H9 (cell line): Measurements from ENCODE around the gene MARCHF6. TPM values are rescaled to one million over a fixed set of nuclear protein-coding genes. Genes with fewer than 3 reads are reported as not detected.

Source experiments
- DNase-seq: peaks from one replicate; pipeline ENCODE4 v3.0.0-alpha.2; 2017
- H2AFZ ChIP-seq: one replicate; pipeline ENCODE4 v1.6.1; 2013; ENCODE audit warnings: mild to moderate bottlenecking, low read length, control low read depth, moderate library complexity
- H2AK5ac ChIP-seq: 2 replicates; pipeline ENCODE4 v1.6.1; 2013; ENCODE audit warnings: low read length, control low read depth, mixed read lengths; ENCODE audit not compliant: insufficient read length
- H2BK120ac ChIP-seq: one replicate; pipeline ENCODE4 v1.6.1; 2013; ENCODE audit warnings: low read depth, mild to moderate bottlenecking, low read length, control low read depth, inconsistent platforms; ENCODE audit not compliant: poor library complexity, severe bottlenecking
- H2BK12ac ChIP-seq: 2 replicates; pipeline ENCODE4 v1.6.1; 2013; ENCODE audit warnings: low read length, control low read depth, mixed read lengths, low read depth; ENCODE audit not compliant: insufficient read length
- H2BK15ac ChIP-seq: 2 replicates; pipeline ENCODE4 v1.6.1; 2013; ENCODE audit warnings: low read depth, low read length, control low read depth
- H2BK20ac ChIP-seq: one replicate; pipeline ENCODE4 v1.6.1; 2013; ENCODE audit warnings: low read depth, mild to moderate bottlenecking, low read length, control low read depth, inconsistent platforms; ENCODE audit not compliant: poor library complexity, severe bottlenecking
- H2BK5ac ChIP-seq: 2 replicates; pipeline ENCODE4 v1.6.1; 2013; ENCODE audit warnings: low read length, control low read depth, mixed read lengths; ENCODE audit not compliant: insufficient read length
- H3K14ac ChIP-seq: 2 replicates; pipeline ENCODE4 v1.6.1; 2013; ENCODE audit warnings: low read length, control low read depth; ENCODE audit not compliant: insufficient read depth
- H3K18ac ChIP-seq: 2 replicates; pipeline ENCODE4 v1.6.1; 2013; ENCODE audit warnings: low read depth, mild to moderate bottlenecking, mixed read lengths, low read length, control low read depth; ENCODE audit not compliant: insufficient read length
- H3K23ac ChIP-seq: 2 replicates; pipeline ENCODE4 v1.6.1; 2013; ENCODE audit warnings: low read length, control low read depth, mixed read lengths, low read depth; ENCODE audit not compliant: insufficient read length
- H3K23me2 ChIP-seq: 2 replicates; pipeline ENCODE4 v1.6.1; 2013; ENCODE audit warnings: low read depth, mild to moderate bottlenecking, mixed read lengths, low read length, control low read depth; ENCODE audit not compliant: insufficient read length, poor library complexity, severe bottlenecking
- H3K27ac ChIP-seq: 2 replicates; pipeline ENCODE4 v1.5.1; 2013; ENCODE audit warnings: low read length, control low read depth, mixed read lengths, low read depth; ENCODE audit not compliant: insufficient read length
- H3K27me3 ChIP-seq: 2 replicates; pipeline ENCODE4 v1.6.1; 2013; ENCODE audit warnings: low read length, control low read depth, inconsistent platforms; ENCODE audit not compliant: insufficient read depth
- H3K4ac ChIP-seq: 2 replicates; pipeline ENCODE4 v1.6.1; 2013; ENCODE audit warnings: low read depth, mild to moderate bottlenecking, control low read depth, inconsistent platforms, low read length, moderate library complexity
- H3K4me1 ChIP-seq: 2 replicates; pipeline ENCODE4 v1.6.1; 2013; ENCODE audit warnings: low read length, control low read depth, inconsistent platforms; ENCODE audit not compliant: insufficient read depth
- H3K4me2 ChIP-seq: 2 replicates; pipeline ENCODE4 v1.6.1; 2013; ENCODE audit warnings: low read length, control low read depth, mixed read lengths; ENCODE audit not compliant: insufficient read length, insufficient read depth
- H3K56ac ChIP-seq: 2 replicates; pipeline ENCODE4 v1.6.1; 2013; ENCODE audit warnings: low read depth, mild to moderate bottlenecking, mixed read lengths, low read length, control low read depth; ENCODE audit not compliant: insufficient read length
- H3K79me1 ChIP-seq: 2 replicates; pipeline ENCODE4 v1.6.1; 2013; ENCODE audit warnings: low read depth, mild to moderate bottlenecking, moderate library complexity, low read length, control low read depth, inconsistent platforms; ENCODE audit not compliant: insufficient read depth, poor library complexity, severe bottlenecking
- H3K79me2 ChIP-seq: 2 replicates; pipeline ENCODE4 v1.6.1; 2013; ENCODE audit warnings: low read length, control low read depth, inconsistent platforms; ENCODE audit not compliant: insufficient read depth
- H3K9ac ChIP-seq: 2 replicates; pipeline ENCODE4 v1.6.1; 2013; ENCODE audit warnings: low read length, control low read depth, mixed read lengths; ENCODE audit not compliant: insufficient read length; ENCODE audit errors: extremely low read depth
- H3K9me3 ChIP-seq: one replicate; pipeline ENCODE4 v1.6.1; 2013; ENCODE audit warnings: low read depth, low read length, inconsistent platforms; ENCODE audit not compliant: control insufficient read depth
- H3T11ph ChIP-seq: one replicate; pipeline ENCODE4 v1.6.1; 2013; ENCODE audit warnings: mild to moderate bottlenecking, low read length, control low read depth, inconsistent platforms
- H4K20me1 ChIP-seq: one replicate; pipeline ENCODE4 v1.6.1; 2013; ENCODE audit not compliant: control insufficient read depth, insufficient read length, insufficient read depth
- H4K5ac ChIP-seq: 2 replicates; pipeline ENCODE4 v1.6.1; 2013; ENCODE audit warnings: low read depth, mild to moderate bottlenecking, mixed read lengths, low read length, control low read depth; ENCODE audit not compliant: insufficient read length
- H4K8ac ChIP-seq: replicated peaks from 2 replicates; pipeline ENCODE4 v1.6.1; 2013; ENCODE audit warnings: low read length, control low read depth, mixed read lengths, low read depth; ENCODE audit not compliant: insufficient read length
- H4K91ac ChIP-seq: 2 replicates; pipeline ENCODE4 v1.6.1; 2013; ENCODE audit warnings: low read depth, mild to moderate bottlenecking, moderate library complexity, mixed read lengths, low read length, control low read depth; ENCODE audit not compliant: insufficient read length
- H3K27ac Mint-ChIP-seq, 3 experiments: 2 replicates in 2 of 3; 3 replicates in 1 of 3; pipeline ENCODE4 v1.8.0; 2020 to 2021; ENCODE audit warnings: mixed read lengths in 3 of 3, mild to moderate bottlenecking in 1 of 3, moderate library complexity in 1 of 3
- H3K27me3 Mint-ChIP-seq: 2 replicates; pipeline ENCODE4 v1.8.0; 2021; ENCODE audit warnings: low read depth, mild to moderate bottlenecking, moderate library complexity, mixed read lengths
- H3K36me3 Mint-ChIP-seq, 3 experiments: 2 replicates in 2 of 3; 3 replicates in 1 of 3; pipeline ENCODE4 v1.8.0; 2020 to 2021; ENCODE audit warnings: low read depth in 3 of 3, mixed read lengths in 3 of 3; ENCODE audit not compliant: insufficient read depth in 1 of 3
- H3K4me1 Mint-ChIP-seq, 2 experiments: 2 replicates each; pipeline ENCODE4 v1.8.0; 2020; ENCODE audit warnings: mixed read lengths in 2 of 2
- H3K4me3 Mint-ChIP-seq, 2 experiments: 2 replicates in 1 of 2; 3 replicates in 1 of 2; pipeline ENCODE4 v1.8.0; 2020 to 2021; ENCODE audit warnings: mild to moderate bottlenecking in 2 of 2, mixed read lengths in 2 of 2, moderate library complexity in 1 of 2
- H3K9me3 Mint-ChIP-seq, 2 experiments: 2 replicates in 1 of 2; 3 replicates in 1 of 2; pipeline ENCODE4 v1.8.0; 2020; ENCODE audit warnings: mild to moderate bottlenecking in 2 of 2, mixed read lengths in 2 of 2, moderate library complexity in 1 of 2
- WGBS: extraction: QIAGEN DNeasy Blood & Tissue Kit; methylation state at CpG from one replicate; pipeline ENCODE4 v1.1.7; 2013; ENCODE audit warnings: missing lambda C conversion rate, low lambda C conversion rate, mixed read lengths; ENCODE audit not compliant: insufficient read length; ENCODE audit errors: extremely low coverage; 5-methylcytosine and 5-hydroxymethylcytosine counted together
- total RNA-seq: library from RNA; stranded (reverse); gene quantifications from 2 replicates; pipeline ENCODE4 v1.2.1, GENCODE V29; 2021
- TF ChIP-seq, protein P1 (sequence below): fragments of 200-600 bp; sonication (generic); conservative IDR thresholded peaks from 3 replicates; pipeline ENCODE4 v1.8.0; 2021; ENCODE audit warnings: antibody characterized with exemption, mild to moderate bottlenecking

The MARCHF6 gene
- total RNA-seq, 1 experiment from 2014 or later, result 118 TPM

DNA sequence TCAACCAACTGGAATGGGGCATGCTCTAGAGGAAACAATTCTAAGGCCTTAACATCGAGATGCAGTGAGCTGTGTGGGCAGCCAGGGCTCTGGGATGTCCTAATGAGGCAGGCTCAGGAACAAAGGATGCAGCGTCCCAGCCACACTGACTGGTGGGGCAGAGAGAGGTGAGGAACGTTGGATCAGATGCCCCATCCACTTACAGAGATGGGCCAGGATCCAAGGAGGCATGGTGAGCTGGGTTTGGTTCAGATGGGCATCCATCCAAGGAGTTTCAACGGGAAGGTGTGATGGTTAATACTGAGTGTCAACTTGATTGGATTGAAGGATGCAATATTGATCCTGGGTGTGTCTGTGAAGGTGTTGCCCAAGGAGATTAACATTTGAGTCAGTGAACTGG is 15.5 kb upstream of the MARCHF6 start:
- Histone ChIP-seq H2BK5ac (no peak overlapping the region), H3K14ac (no peak overlapping the region), H3K9me3 (no peaks in the 10 kb centered on the region), H2BK15ac (no peak overlapping the region), H3K79me2 (no peaks in the 10 kb centered on the region), H4K5ac (no peak overlapping the region), H3K79me1 (no peaks in the 10 kb centered on the region), H3K23me2 (peaks cover 8% of the 10 kb centered on the region), H3K4me2 (no peak overlapping the region), H3K27ac (no peak overlapping the region), H3K4ac (no peak overlapping the region), H3K9ac (no peak overlapping the region), H4K8ac (no peak overlapping the region), H3K18ac (no peak overlapping the region), H3K4me1 (no peaks in the 10 kb centered on the region; the same call in 1 of the 2 replicates), H2BK12ac (no peak overlapping the region), H3T11ph (no peak overlapping the region), H4K91ac (no peak overlapping the region), H2AFZ (no peak overlapping the region), H2BK20ac (no peak overlapping the region), H2AK5ac (no peak overlapping the region), H4K20me1 (no peaks in the 10 kb centered on the region), H2BK120ac (no peak overlapping the region), H3K27me3 (peaks cover 16% of the 10 kb centered on the region; the same call in 1 of the 2 replicates), H3K23ac (no peak overlapping the region), H3K56ac (no peak overlapping the region)
- DNase-seq, result no peak
- peaks cover 11 to 15% of the 10 kb centered on the region in 2 experiments for H3K4me1 Mint-ChIP-seq
- no CpG with 5 or more reads among the region's 4 CpGs for WGBS
- TF ChIP-seq, protein P1, sequence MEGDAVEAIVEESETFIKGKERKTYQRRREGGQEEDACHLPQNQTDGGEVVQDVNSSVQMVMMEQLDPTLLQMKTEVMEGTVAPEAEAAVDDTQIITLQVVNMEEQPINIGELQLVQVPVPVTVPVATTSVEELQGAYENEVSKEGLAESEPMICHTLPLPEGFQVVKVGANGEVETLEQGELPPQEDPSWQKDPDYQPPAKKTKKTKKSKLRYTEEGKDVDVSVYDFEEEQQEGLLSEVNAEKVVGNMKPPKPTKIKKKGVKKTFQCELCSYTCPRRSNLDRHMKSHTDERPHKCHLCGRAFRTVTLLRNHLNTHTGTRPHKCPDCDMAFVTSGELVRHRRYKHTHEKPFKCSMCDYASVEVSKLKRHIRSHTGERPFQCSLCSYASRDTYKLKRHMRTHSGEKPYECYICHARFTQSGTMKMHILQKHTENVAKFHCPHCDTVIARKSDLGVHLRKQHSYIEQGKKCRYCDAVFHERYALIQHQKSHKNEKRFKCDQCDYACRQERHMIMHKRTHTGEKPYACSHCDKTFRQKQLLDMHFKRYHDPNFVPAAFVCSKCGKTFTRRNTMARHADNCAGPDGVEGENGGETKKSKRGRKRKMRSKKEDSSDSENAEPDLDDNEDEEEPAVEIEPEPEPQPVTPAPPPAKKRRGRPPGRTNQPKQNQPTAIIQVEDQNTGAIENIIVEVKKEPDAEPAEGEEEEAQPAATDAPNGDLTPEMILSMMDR, result no peak
- no peak overlapping the region for H3K27ac Mint-ChIP-seq
- no peaks in the 10 kb centered on the region; a peak in 1 of 7 replicates for H3K36me3 Mint-ChIP-seq
- H3K27me3 Mint-ChIP-seq, result peaks cover 34% of the 10 kb centered on the region
- H3K9me3 Mint-ChIP-seq, result no peaks in the 10 kb centered on the region
- no peak overlapping the region for H3K4me3 Mint-ChIP-seq
